SK-N-SH treated with all-trans-retinoic acid at 6 μM for 48 hours (cell line): ENCODE data around the gene IQCK.

Source experiments
- ATAC-seq: fragments of 200-7000 bp; cut with Tn5 transposase; 3 replicates; pipeline ENCODE4 v1.9.1; 2020; ENCODE audit warnings: mild to moderate bottlenecking, moderate library complexity
- BACH2 ChIP-seq: fragments of 250-450 bp; sonication (Bioruptor Pico); IDR thresholded peaks from 2 replicates; pipeline ENCODE4 v1.9.0; 2021; ENCODE audit warnings: mild to moderate bottlenecking, borderline replicate concordance
- CREB5 ChIP-seq: fragments of 250-450 bp; sonication (Bioruptor Pico); IDR thresholded peaks from 2 replicates; pipeline ENCODE4 v1.5.1; 2020; ENCODE audit warnings: low read depth, mild to moderate bottlenecking, moderate library complexity
- CSRNP3 ChIP-seq: fragments of 250-450 bp; sonication (Bioruptor Pico); IDR thresholded peaks from 2 replicates; pipeline ENCODE4 v1.5.1; 2021; ENCODE audit warnings: mild to moderate bottlenecking, moderate library complexity
- ESRRG ChIP-seq: fragments of 250-450 bp; sonication (Bioruptor Pico); IDR thresholded peaks from 2 replicates; pipeline ENCODE4 v1.6.1; 2021; ENCODE audit warnings: mild to moderate bottlenecking
- GLIS3 ChIP-seq: fragments of 250-450 bp; sonication (Bioruptor Pico); IDR thresholded peaks from 2 replicates; pipeline ENCODE4 v1.5.0; 2020; ENCODE audit warnings: mild to moderate bottlenecking, moderate library complexity
- ISL1 ChIP-seq: fragments of 250-450 bp; sonication (Bioruptor Pico); IDR thresholded peaks from 2 replicates; pipeline ENCODE4 v2.1.2; 2022; ENCODE audit warnings: mild to moderate bottlenecking, moderate library complexity
- OSR1 ChIP-seq: fragments of 250-450 bp; sonication (Bioruptor Pico); IDR thresholded peaks from 2 replicates; pipeline ENCODE4 v1.8.0; 2022; ENCODE audit warnings: moderate library complexity, mild to moderate bottlenecking, inconsistent platforms
- PATZ1 ChIP-seq: fragments of 250-450 bp; sonication (Bioruptor Pico); IDR thresholded peaks from 2 replicates; pipeline ENCODE4 v1.8.0; 2020; ENCODE audit warnings: mild to moderate bottlenecking, moderate library complexity, borderline replicate concordance
- PPARA ChIP-seq: fragments of 250-450 bp; sonication (Bioruptor Pico); IDR thresholded peaks from 2 replicates; pipeline ENCODE4 v1.5.0; 2020; ENCODE audit warnings: mild to moderate bottlenecking, borderline replicate concordance
- SNAI2 ChIP-seq: fragments of 250-450 bp; sonication (Bioruptor Pico); IDR thresholded peaks from 2 replicates; pipeline ENCODE4 v1.5.0; 2020; ENCODE audit warnings: mild to moderate bottlenecking, moderate library complexity
- TCF4 ChIP-seq: fragments of 250-450 bp; sonication (Bioruptor Pico); IDR thresholded peaks from 2 replicates; pipeline ENCODE4 v1.8.0; 2021; ENCODE audit warnings: mild to moderate bottlenecking, moderate library complexity, borderline replicate concordance
- TSHZ2 ChIP-seq: fragments of 250-450 bp; sonication (Bioruptor Pico); IDR thresholded peaks from 2 replicates; pipeline ENCODE4 v1.5.0; 2020; ENCODE audit warnings: mild to moderate bottlenecking, moderate library complexity
- ZC3H10 ChIP-seq: fragments of 250-450 bp; sonication (Bioruptor Pico); IDR thresholded peaks from 2 replicates; pipeline ENCODE4 v1.5.1; 2021; ENCODE audit warnings: mild to moderate bottlenecking, moderate library complexity
- ZFP3 ChIP-seq: fragments of 250-450 bp; sonication (Bioruptor Pico); IDR thresholded peaks from 2 replicates; pipeline ENCODE4 v1.5.0; 2020; ENCODE audit warnings: mild to moderate bottlenecking, moderate library complexity
- ZFP30 ChIP-seq: fragments of 450-650 bp; formaldehyde crosslinking; IDR thresholded peaks from 2 replicates; pipeline ENCODE4 v1.5.0; 2022; ENCODE audit warnings: mild to moderate bottlenecking, moderate library complexity
- ZNF70 ChIP-seq: fragments of 450-650 bp; formaldehyde crosslinking; IDR thresholded peaks from 2 replicates; pipeline ENCODE4 v1.5.0; 2020; ENCODE audit warnings: mild to moderate bottlenecking, moderate library complexity

The IQCK gene

GRCh38 chr16:19697756-19698318 lies 20.2 kb upstream of the IQCK start:
- no peak for TF ChIP-seq GLIS3 (CRISPR knock-in tag)
- TF ChIP-seq TCF4 (CRISPR knock-in tag): no peak
- TF ChIP-seq OSR1 (CRISPR knock-in tag): no peak
- TF ChIP-seq, all 23 proteins: peak for 0

GRCh38 chr16:19698480-19699465 lies 19.3 kb upstream of the IQCK start:
- no peak for TF ChIP-seq ISL1
- no peak for TF ChIP-seq ESRRG (CRISPR knock-in tag)
- TF ChIP-seq ZFP3 (CRISPR knock-in tag): no peak
- TF ChIP-seq SNAI2 (CRISPR knock-in tag): no peak
- no peak for TF ChIP-seq TSHZ2 (CRISPR knock-in tag)
- TF ChIP-seq ZNF70 (CRISPR knock-in tag): no peak
- no peak for TF ChIP-seq CREB5 (CRISPR knock-in tag)
- TF ChIP-seq TCF4 (CRISPR knock-in tag): no peak
- no peak for ATAC-seq

More at GRCh38 chr16:19697756-19698318, 20.2 kb upstream of the IQCK start:
- ATAC-seq: no peak

- ATAC-seq: no peak
- TF ChIP-seq ZC3H10 (CRISPR knock-in tag) (no peak), PPARA (no peak), ZNF70 (CRISPR knock-in tag) (no peak), CSRNP3 (CRISPR knock-in tag) (no peak), ZFP3 (CRISPR knock-in tag) (no peak)
These were observed 18.6 kb upstream of the IQCK start for GRCh38 chr16:19699472-19699871.

- ATAC-seq: peak; percentile 65
- TF ChIP-seq BACH2 (no peak), PATZ1 (CRISPR knock-in tag) (no peak), TSHZ2 (CRISPR knock-in tag) (no peak), GLIS3 (CRISPR knock-in tag) (no peak), ZFP30 (no peak), TCF4 (CRISPR knock-in tag) (no peak)
- TF ChIP-seq, all 23 proteins: peak for 0
These were observed 17.7 kb upstream of the IQCK start for GRCh38 chr16:19700319-19700781.
